Mesendoderm (in vitro differentiated cells): ENCODE data around the gene NOX3.

Experiments used
- DNase-seq: peaks from one replicate; pipeline ENCODE4 v3.0.0; 2013
- H2AK5ac ChIP-seq: 2 replicates; pipeline ENCODE4 v1.6.1; 2013; ENCODE audit warnings: low read length, inconsistent platforms
- H2BK120ac ChIP-seq: 2 replicates; pipeline ENCODE4 v1.6.1; 2013; ENCODE audit warnings: low read depth, mild to moderate bottlenecking, low read length, moderate library complexity, mixed read lengths
- H2BK15ac ChIP-seq: replicated peaks from 2 replicates; pipeline ENCODE4 v1.6.1; 2013; ENCODE audit warnings: low read depth, mild to moderate bottlenecking, moderate library complexity
- H2BK5ac ChIP-seq: 2 replicates; pipeline ENCODE4 v1.6.1; 2013; ENCODE audit warnings: low read length, inconsistent platforms
- H3K18ac ChIP-seq: 2 replicates; pipeline ENCODE4 v1.6.1; 2013; ENCODE audit warnings: mild to moderate bottlenecking, low read length, mixed read lengths
- H3K23ac ChIP-seq: one replicate; pipeline ENCODE4 v1.6.1; 2013; ENCODE audit warnings: low read length
- H3K27ac ChIP-seq: 2 replicates; pipeline ENCODE4 v1.5.1; 2013; ENCODE audit warnings: low read depth, mild to moderate bottlenecking, inconsistent platforms, low read length, moderate library complexity
- H3K27me3 ChIP-seq: 2 replicates; pipeline ENCODE4 v1.6.1; 2013; ENCODE audit warnings: low read length, control low read depth, mild to moderate bottlenecking, inconsistent platforms; ENCODE audit not compliant: insufficient read depth, poor library complexity
- H3K36me3 ChIP-seq: 2 replicates; pipeline ENCODE4 v1.6.1; 2013; ENCODE audit warnings: low read length, inconsistent platforms; ENCODE audit not compliant: control insufficient read depth, insufficient read depth
- H3K4ac ChIP-seq: one replicate; pipeline ENCODE4 v1.6.1; 2013; ENCODE audit warnings: low read depth, mild to moderate bottlenecking, low read length, moderate library complexity
- H3K4me1 ChIP-seq: 2 replicates; pipeline ENCODE4 v1.6.1; 2013; ENCODE audit warnings: low read depth, low read length, inconsistent platforms; ENCODE audit not compliant: control insufficient read depth
- H3K4me2 ChIP-seq: 2 replicates; pipeline ENCODE4 v1.6.1; 2013; ENCODE audit warnings: low read length
- H3K4me3 ChIP-seq: 2 replicates; pipeline ENCODE4 v1.5.1; 2013; ENCODE audit warnings: mild to moderate bottlenecking, low read length
- H3K56ac ChIP-seq: one replicate; pipeline ENCODE4 v1.6.1; 2013; ENCODE audit warnings: low read length
- H3K79me1 ChIP-seq: 2 replicates; pipeline ENCODE4 v1.6.1; 2013; ENCODE audit warnings: low read length, inconsistent platforms
- H3K79me2 ChIP-seq: 2 replicates; pipeline ENCODE4 v1.6.1; 2013; ENCODE audit warnings: mild to moderate bottlenecking, low read length; ENCODE audit not compliant: control insufficient read depth, insufficient read depth
- H3K9ac ChIP-seq: 2 replicates; pipeline ENCODE4 v1.6.1; 2013; ENCODE audit warnings: low read length, inconsistent platforms
- H4K5ac ChIP-seq: one replicate; pipeline ENCODE4 v1.6.1; 2013; ENCODE audit warnings: low read length
- H4K8ac ChIP-seq: one replicate; pipeline ENCODE4 v1.6.1; 2013; ENCODE audit warnings: low read depth, mild to moderate bottlenecking, control low read depth, low read length, moderate library complexity
- WGBS: extraction: QIAGEN DNeasy Blood & Tissue Kit; methylation state at CpG from one replicate; pipeline ENCODE4 v1.1.7; 2013; ENCODE audit warnings: low lambda C conversion rate, missing lambda C conversion rate; ENCODE audit not compliant: insufficient coverage; ENCODE audit errors: extremely low coverage; 5-methylcytosine and 5-hydroxymethylcytosine counted together

Gene NOX3

DNA sequence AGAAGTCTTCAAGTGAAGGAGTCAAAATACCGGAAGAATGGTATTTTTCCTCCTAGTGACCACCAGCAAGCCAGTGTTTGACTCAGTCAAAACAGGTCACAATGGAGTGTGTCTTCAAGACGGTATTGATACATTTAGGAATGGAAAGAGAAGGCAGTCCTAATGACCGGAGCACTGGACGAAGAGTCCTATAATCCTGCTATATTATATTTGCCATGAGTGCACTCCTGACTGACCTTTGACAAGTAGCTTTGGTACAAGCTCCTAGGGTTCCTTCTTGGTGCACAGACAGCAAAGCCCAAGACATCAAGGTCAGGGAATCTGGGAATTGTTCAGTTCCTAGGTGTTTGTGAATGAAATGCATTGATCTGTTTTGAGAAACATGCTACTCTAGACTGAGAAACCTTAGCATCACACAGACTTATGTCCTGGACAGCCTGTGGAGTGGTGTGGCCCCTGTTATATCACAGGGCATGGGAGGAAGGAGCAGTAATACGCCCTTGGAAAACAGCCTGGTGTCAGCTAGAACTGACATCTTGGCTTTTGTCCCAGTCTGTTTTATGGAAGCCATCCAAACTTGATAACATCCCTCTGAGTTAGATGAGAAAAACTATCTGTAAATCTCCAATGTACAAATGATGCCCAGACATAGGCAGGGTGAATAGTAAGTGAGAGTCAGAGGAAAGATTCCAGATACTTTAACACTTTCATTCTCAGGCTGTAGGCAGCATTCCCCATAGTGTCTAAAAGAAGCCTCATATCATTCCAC, 18.5 kb downstream of the NOX3 start:
- Histone ChIP-seq H4K5ac (no peak overlapping the region), H3K4me3 (no peak overlapping the region), H3K27ac (no peak overlapping the region), H3K4ac (no peak overlapping the region), H3K79me1 (no peaks in the 10 kb centered on the region), H3K4me2 (no peak overlapping the region), H3K36me3 (no peaks in the 10 kb centered on the region), H2BK5ac (no peak overlapping the region), H2BK15ac (no peak overlapping the region), H4K8ac (no peak overlapping the region), H3K56ac (no peak overlapping the region), H3K27me3 (no peaks in the 10 kb centered on the region), H2BK120ac (no peak overlapping the region), H3K9ac (no peak overlapping the region), H2AK5ac (no peak overlapping the region), H3K79me2 (no peaks in the 10 kb centered on the region), H3K23ac (no peak overlapping the region), H3K4me1 (no peaks in the 10 kb centered on the region), H3K18ac (no peak overlapping the region)
- no peak for DNase-seq
- WGBS = no CpG with 5 or more reads among the region's 5 CpGs

DNA sequence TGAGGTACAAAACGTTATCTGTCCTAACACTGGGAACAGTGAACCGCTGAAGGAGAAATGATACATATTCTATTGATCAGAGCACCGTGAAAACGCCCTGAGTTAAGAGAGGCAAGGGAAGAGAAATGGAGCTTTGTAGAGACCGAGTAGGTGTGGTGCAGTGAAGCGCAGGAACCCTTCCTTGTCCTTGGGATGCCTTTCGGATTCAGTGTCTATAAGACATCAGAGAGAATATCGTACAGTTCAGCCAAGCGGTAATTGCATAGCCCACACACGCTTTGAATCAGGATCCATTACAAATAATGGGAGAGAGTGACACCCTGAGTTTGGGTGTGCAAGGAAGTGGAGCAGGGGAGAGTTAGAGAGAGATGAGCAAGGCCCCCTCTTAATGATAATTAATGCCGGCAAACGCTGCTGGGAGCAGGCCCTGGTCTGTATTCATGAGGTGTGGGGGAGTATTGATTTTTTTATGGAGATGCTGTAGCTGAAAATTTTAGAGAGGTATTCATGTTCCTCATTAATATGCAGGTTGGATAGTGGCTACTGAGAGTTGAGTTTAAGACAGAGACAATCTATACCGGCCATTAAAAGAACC, 20.7 kb downstream of the NOX3 start:
- Histone ChIP-seq H3K4me1 (no peaks in the 10 kb centered on the region), H3K9ac (no peak overlapping the region), H3K4ac (no peak overlapping the region), H3K27ac (no peak overlapping the region), H3K79me2 (no peaks in the 10 kb centered on the region), H4K8ac (no peak overlapping the region), H4K5ac (no peak overlapping the region), H2AK5ac (no peak overlapping the region), H2BK15ac (no peak overlapping the region), H3K79me1 (no peaks in the 10 kb centered on the region), H2BK5ac (no peak overlapping the region), H3K36me3 (no peaks in the 10 kb centered on the region), H3K56ac (no peak overlapping the region), H3K27me3 (no peaks in the 10 kb centered on the region), H2BK120ac (no peak overlapping the region), H3K4me3 (no peak overlapping the region), H3K4me2 (no peak overlapping the region), H3K18ac (no peak overlapping the region), H3K23ac (no peak overlapping the region)
- DNase-seq = no peak
- no CpG with 5 or more reads among the region's 13 CpGs for WGBS

DNA sequence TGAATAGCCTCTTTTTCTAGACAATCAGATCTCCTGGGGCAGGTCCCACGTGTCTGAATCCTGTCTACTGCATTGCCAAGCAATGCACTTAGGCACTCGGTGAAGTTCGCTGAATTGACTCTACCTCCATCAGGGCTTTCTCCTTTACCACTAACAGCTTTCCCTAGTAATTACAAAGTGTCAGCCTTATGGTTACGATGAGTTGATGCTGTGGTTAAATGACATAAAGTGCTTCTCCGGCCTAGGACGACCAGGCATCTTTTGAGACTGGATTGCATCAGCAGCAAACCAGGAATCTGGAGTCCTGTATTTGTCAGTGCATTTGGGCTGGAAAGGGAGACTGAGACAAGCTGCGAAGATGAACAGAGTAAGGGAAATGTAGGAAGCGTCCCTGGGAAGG, 21.5 kb downstream of the NOX3 start:
- Histone ChIP-seq H3K27ac (no peak overlapping the region), H3K9ac (no peak overlapping the region), H2BK5ac (no peak overlapping the region), H2BK15ac (no peak overlapping the region), H3K27me3 (no peaks in the 10 kb centered on the region), H3K18ac (no peak overlapping the region), H4K5ac (no peak overlapping the region), H2AK5ac (no peak overlapping the region), H3K23ac (no peak overlapping the region), H3K4me1 (no peaks in the 10 kb centered on the region), H3K79me1 (no peaks in the 10 kb centered on the region), H3K4ac (no peak overlapping the region), H3K36me3 (no peaks in the 10 kb centered on the region), H3K56ac (no peak overlapping the region), H3K79me2 (no peaks in the 10 kb centered on the region), H4K8ac (no peak overlapping the region), H3K4me2 (no peak overlapping the region), H3K4me3 (no peak overlapping the region), H2BK120ac (no peak overlapping the region)
- DNase-seq = no peak
- WGBS = no CpG with 5 or more reads among the region's 8 CpGs

DNA sequence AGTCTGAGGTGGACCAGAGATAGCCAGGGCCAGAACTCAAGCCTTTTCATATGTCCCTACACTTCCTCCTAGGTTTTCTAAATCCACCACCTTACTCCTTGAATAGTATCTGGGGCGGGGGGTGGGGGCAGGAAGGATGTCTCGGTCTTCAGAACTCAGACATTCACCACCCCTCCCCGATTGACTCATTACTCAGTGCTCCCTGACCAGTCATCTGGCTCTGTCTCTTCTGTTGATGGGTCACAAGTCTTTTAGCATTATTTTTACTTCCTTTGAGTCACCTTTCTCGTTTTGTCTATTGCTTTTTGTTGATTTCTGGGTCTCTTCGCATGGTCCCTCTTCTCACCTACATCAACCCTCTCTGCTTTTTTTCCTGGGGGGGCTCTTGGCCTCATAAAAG, 23.3 kb downstream of the NOX3 start:
- Histone ChIP-seq H2AK5ac (no peak overlapping the region), H3K27me3 (no peaks in the 10 kb centered on the region), H3K79me2 (no peaks in the 10 kb centered on the region), H3K36me3 (no peaks in the 10 kb centered on the region), H3K4me3 (no peak overlapping the region), H2BK120ac (no peak overlapping the region), H3K56ac (no peak overlapping the region), H4K5ac (no peak overlapping the region), H3K4ac (no peak overlapping the region), H3K79me1 (no peaks in the 10 kb centered on the region), H3K9ac (no peak overlapping the region), H2BK15ac (no peak overlapping the region), H3K27ac (no peak overlapping the region), H3K18ac (no peak overlapping the region), H4K8ac (no peak overlapping the region), H3K4me2 (no peak overlapping the region), H2BK5ac (no peak overlapping the region), H3K23ac (no peak overlapping the region), H3K4me1 (no peaks in the 10 kb centered on the region)
- no CpG with 5 or more reads among the region's 5 CpGs for WGBS
- no peak for DNase-seq

DNA sequence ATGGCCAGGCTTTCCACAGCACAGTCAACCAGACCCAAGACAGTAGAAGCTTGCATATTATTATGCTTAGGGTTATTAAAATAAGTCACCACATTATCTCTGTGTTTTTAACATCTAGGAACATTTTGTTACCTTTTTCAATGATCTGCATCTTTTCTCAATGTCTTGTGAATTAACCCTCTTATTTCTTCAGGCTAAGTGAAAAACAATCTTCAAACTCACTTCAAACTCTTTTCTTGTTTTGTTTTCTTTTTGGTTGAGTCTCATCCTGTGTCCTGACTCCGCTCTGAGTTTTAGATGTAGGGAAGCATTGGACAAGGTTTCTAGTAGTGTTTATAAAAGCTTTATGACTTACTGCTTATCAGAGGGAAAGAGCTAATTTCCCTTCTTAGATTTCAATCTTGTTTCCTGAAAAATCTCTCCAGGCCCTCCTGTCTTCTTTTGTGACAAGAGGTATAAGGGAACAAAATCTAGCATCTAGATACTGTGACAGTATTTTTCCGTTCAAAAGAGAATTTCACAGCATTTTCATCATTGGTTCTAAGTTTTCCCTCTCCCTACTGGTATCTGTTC, 26.2 kb downstream of the NOX3 start:
- Histone ChIP-seq H3K56ac (no peak overlapping the region), H3K36me3 (no peaks in the 10 kb centered on the region), H2BK15ac (no peak overlapping the region), H2BK120ac (no peak overlapping the region), H3K79me1 (no peaks in the 10 kb centered on the region), H4K8ac (no peak overlapping the region), H4K5ac (no peak overlapping the region), H3K23ac (no peak overlapping the region), H3K27ac (no peak overlapping the region), H3K18ac (no peak overlapping the region), H3K4me1 (no peaks in the 10 kb centered on the region), H3K9ac (no peak overlapping the region), H2AK5ac (no peak overlapping the region), H3K27me3 (no peaks in the 10 kb centered on the region), H3K4me3 (no peak overlapping the region), H3K4ac (no peak overlapping the region), H3K79me2 (no peaks in the 10 kb centered on the region), H3K4me2 (no peak overlapping the region), H2BK5ac (no peak overlapping the region)
- no CpG with 5 or more reads among the region's 2 CpGs for WGBS
- DNase-seq = no peak
